A549 (cell line): Measurements from ENCODE around the gene TAF11L5.

ENCODE experiments used
- BHLHE40 ChIP-seq: IDR thresholded peaks from 2 replicates; pipeline ENCODE4 v1.6.1; 2012; ENCODE audit warnings: low read depth, low read length, inconsistent platforms
- CEBPB ChIP-seq, 2 experiments: fragments of >200 bp in 1 of 2; sonication (Bioruptor Twin) in 1 of 2; formaldehyde crosslinking in 1 of 2; IDR thresholded peaks; 2 replicates each; pipeline ENCODE4 v1.6.1; 2012 to 2016
- CTCF ChIP-seq: fragments of >200 bp; sonication (Bioruptor Twin); formaldehyde crosslinking; IDR thresholded peaks from 3 replicates; pipeline ENCODE4 v1.5.1; 2016
- GATA3 ChIP-seq: IDR thresholded peaks from 2 replicates; pipeline ENCODE4 v1.6.1; 2012; ENCODE audit warnings: borderline replicate concordance
- MAZ ChIP-seq: fragments of 150-350 bp; IDR thresholded peaks from 2 replicates; pipeline ENCODE4 v1.6.1; 2014; ENCODE audit warnings: antibody characterized with exemption, low read depth, low read length, borderline replicate concordance
- MYC ChIP-seq: IDR thresholded peaks from 2 replicates; pipeline ENCODE4 v1.6.1; 2012; ENCODE audit warnings: mild to moderate bottlenecking, inconsistent platforms, low read length, improper control_type of control experiment, borderline replicate concordance
- POLR2A ChIP-seq: IDR thresholded peaks from 2 replicates; pipeline ENCODE4 v1.6.1; 2012; ENCODE audit warnings: mild to moderate bottlenecking, low read length
- SMC3 ChIP-seq: fragments of >200 bp; sonication (Bioruptor Twin); formaldehyde crosslinking; IDR thresholded peaks from 3 replicates; pipeline ENCODE4 v1.6.1; 2018; ENCODE audit warnings: inconsistent platforms
- ZSCAN20 ChIP-seq: fragments of 250-450 bp; sonication (Bioruptor Pico); IDR thresholded peaks from 2 replicates; pipeline ENCODE4 v1.8.0; 2022; ENCODE audit warnings: mild to moderate bottlenecking, moderate library complexity
- TF ChIP-seq, protein P1 (sequence below): IDR thresholded peaks from 2 replicates; pipeline ENCODE4 v1.6.1; 2012

GRCh38 chr5:17511775-17512325 is 13.2 kb upstream of the TAF11L5 start:
- TF ChIP-seq CTCF, result no peak
- no peak for TF ChIP-seq POLR2A
- TF ChIP-seq, protein P1, sequence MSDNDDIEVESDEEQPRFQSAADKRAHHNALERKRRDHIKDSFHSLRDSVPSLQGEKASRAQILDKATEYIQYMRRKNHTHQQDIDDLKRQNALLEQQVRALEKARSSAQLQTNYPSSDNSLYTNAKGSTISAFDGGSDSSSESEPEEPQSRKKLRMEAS, result no peak
- no peak for TF ChIP-seq ZSCAN20
- no peak for TF ChIP-seq CEBPB (IDR thresholded peaks at IDR 0.05)
- no peak for TF ChIP-seq BHLHE40
- no peak for TF ChIP-seq SMC3
- no peak for TF ChIP-seq MYC
- no peak for TF ChIP-seq MAZ
- TF ChIP-seq GATA3, result no peak
